ENCODE results near the gene IRAK2.

Gene IRAK2

DNA sequence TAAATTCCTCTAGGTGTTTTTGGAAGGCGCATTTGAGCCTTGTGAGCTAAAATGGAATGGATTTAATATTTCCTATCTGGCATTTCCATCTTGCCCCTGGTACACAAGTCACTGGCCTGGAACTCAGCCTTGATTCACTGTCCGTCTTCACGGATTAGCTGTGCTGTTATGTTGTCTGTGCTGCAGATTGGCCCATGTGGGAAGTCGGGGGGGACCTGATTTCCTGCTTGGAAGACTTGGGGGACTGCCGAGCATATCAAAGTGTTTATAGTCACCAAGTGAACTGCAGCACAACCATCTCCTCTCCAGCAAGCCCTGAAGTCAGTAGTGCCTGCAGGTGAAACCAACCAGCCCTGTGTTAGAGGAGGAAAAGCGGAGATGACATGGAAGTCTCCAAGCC is 115.9 kb downstream of the IRAK2 start:
- Histone ChIP-seq H3K27me3 (ENCODE audit: control insufficient read depth in 2 of 2, insufficient read depth in 2 of 2, low read length in 2 of 2) (no peaks in the 10 kb centered on the region), H3K9ac (ENCODE audit: low read depth in 1 of 2, low read length in 2 of 2) (no peak overlapping the region), H3K27ac (ENCODE audit: low read depth in 2 of 2, low read length in 2 of 2) (no peak overlapping the region), H3K9me3 (ENCODE audit: control insufficient read depth in 2 of 2, low read length in 2 of 2) (no peaks in the 10 kb centered on the region), H3K4me3 (ENCODE audit: low read length in 2 of 2) (no peak overlapping the region), H3K4me1 (ENCODE audit: control insufficient read depth in 2 of 2, insufficient read depth in 2 of 2, low read length in 2 of 2) (no peaks in the 10 kb centered on the region), H3K36me3 (ENCODE audit: control insufficient read depth in 2 of 2, insufficient read depth in 2 of 2, low read length in 2 of 2) (peaks cover 45 to 66% of the 10 kb centered on the region in 2 donors)

DNA sequence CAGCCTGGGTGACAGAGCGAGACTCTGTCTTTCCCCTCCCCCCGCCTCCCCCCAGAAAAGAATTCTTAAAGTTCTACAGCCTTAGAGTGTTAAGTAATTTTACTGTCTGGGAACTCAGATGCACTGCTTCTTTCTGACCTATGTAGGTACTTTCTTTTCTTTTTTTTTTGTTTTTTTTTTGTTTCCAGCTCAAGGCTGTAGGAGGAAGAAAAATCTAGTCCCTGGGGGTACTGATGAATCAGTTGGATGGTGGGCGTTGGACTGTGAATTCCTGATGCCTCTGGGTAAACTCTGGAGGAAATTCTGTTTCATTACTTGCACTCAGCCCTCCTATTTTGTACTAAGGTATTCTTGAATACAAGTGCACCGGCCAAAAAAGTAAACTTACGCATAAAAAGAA is 117.2 kb downstream of the IRAK2 start:
- Histone ChIP-seq H3K9me3 (ENCODE audit: control insufficient read depth in 2 of 2, low read length in 2 of 2) (no peaks in the 10 kb centered on the region), H3K4me1 (ENCODE audit: control insufficient read depth in 2 of 2, insufficient read depth in 2 of 2, low read length in 2 of 2) (no peaks in the 10 kb centered on the region), H3K9ac (ENCODE audit: low read depth in 1 of 2, low read length in 2 of 2) (no peak overlapping the region), H3K36me3 (ENCODE audit: control insufficient read depth in 2 of 2, insufficient read depth in 2 of 2, low read length in 2 of 2) (peaks cover 49 to 69% of the 10 kb centered on the region in 2 donors), H3K4me3 (ENCODE audit: low read length in 2 of 2) (no peak overlapping the region), H3K27ac (ENCODE audit: low read depth in 2 of 2, low read length in 2 of 2) (no peak overlapping the region), H3K27me3 (ENCODE audit: control insufficient read depth in 2 of 2, insufficient read depth in 2 of 2, low read length in 2 of 2) (no peaks in the 10 kb centered on the region)

DNA sequence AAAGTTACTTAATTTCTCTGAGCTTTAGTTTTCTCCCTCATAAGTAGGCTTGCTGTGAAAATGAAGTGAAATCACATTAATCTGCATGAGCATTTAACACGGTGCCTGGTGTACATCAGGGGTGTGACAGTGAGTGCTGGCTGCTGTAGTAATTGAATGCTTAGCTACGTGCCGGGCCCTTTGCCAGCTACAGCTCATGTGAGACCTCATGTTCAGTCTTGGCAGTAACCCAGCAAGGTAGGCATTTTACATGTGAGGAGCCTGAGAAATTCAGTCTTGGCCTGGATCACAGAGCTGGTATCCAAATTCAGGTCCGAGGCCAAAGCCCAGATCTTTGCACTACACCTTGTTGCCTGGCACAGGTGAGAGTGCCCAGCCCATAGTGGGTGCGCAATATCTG is 118.9 kb downstream of the IRAK2 start:
- Histone ChIP-seq H3K4me1 (ENCODE audit: control insufficient read depth in 2 of 2, insufficient read depth in 2 of 2, low read length in 2 of 2) (no peaks in the 10 kb centered on the region), H3K9ac (ENCODE audit: low read depth in 1 of 2, low read length in 2 of 2) (no peak overlapping the region), H3K4me3 (ENCODE audit: low read length in 2 of 2) (no peak overlapping the region), H3K36me3 (ENCODE audit: control insufficient read depth in 2 of 2, insufficient read depth in 2 of 2, low read length in 2 of 2) (peaks cover 44 to 65% of the 10 kb centered on the region in 2 donors), H3K27me3 (ENCODE audit: control insufficient read depth in 2 of 2, insufficient read depth in 2 of 2, low read length in 2 of 2) (no peaks in the 10 kb centered on the region), H3K27ac (ENCODE audit: low read depth in 2 of 2, low read length in 2 of 2) (no peak overlapping the region), H3K9me3 (ENCODE audit: control insufficient read depth in 2 of 2, low read length in 2 of 2) (no peaks in the 10 kb centered on the region)

DNA sequence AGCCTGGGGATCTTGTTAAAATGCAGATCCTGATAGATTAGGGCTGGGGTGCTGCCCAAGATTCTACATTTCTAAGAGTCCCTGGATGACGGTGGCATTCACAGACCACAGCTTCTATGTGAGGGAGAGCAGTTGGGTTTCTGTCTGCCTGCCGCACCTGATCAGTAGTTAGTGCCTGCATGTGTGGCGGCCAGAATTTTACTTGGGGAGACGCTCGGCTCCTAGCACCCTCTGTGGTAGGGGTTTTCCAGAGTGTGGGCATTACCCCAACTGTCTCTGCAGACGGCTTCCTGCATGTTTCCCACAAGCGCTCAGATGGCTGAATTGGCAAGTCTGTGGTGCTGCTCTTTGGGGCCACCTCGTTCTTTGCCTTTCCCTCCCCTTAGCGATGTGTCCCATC is 119.8 kb downstream of the IRAK2 start:
- Histone ChIP-seq H3K9ac (ENCODE audit: low read depth in 1 of 2, low read length in 2 of 2) (no peak overlapping the region), H3K4me3 (ENCODE audit: low read length in 2 of 2) (no peak overlapping the region), H3K36me3 (ENCODE audit: control insufficient read depth in 2 of 2, insufficient read depth in 2 of 2, low read length in 2 of 2) (peaks cover 42 to 63% of the 10 kb centered on the region in 2 donors), H3K9me3 (ENCODE audit: control insufficient read depth in 2 of 2, low read length in 2 of 2) (no peaks in the 10 kb centered on the region), H3K4me1 (ENCODE audit: control insufficient read depth in 2 of 2, insufficient read depth in 2 of 2, low read length in 2 of 2) (no peaks in the 10 kb centered on the region), H3K27me3 (ENCODE audit: control insufficient read depth in 2 of 2, insufficient read depth in 2 of 2, low read length in 2 of 2) (no peaks in the 10 kb centered on the region), H3K27ac (ENCODE audit: low read depth in 2 of 2, low read length in 2 of 2) (no peak overlapping the region)

DNA sequence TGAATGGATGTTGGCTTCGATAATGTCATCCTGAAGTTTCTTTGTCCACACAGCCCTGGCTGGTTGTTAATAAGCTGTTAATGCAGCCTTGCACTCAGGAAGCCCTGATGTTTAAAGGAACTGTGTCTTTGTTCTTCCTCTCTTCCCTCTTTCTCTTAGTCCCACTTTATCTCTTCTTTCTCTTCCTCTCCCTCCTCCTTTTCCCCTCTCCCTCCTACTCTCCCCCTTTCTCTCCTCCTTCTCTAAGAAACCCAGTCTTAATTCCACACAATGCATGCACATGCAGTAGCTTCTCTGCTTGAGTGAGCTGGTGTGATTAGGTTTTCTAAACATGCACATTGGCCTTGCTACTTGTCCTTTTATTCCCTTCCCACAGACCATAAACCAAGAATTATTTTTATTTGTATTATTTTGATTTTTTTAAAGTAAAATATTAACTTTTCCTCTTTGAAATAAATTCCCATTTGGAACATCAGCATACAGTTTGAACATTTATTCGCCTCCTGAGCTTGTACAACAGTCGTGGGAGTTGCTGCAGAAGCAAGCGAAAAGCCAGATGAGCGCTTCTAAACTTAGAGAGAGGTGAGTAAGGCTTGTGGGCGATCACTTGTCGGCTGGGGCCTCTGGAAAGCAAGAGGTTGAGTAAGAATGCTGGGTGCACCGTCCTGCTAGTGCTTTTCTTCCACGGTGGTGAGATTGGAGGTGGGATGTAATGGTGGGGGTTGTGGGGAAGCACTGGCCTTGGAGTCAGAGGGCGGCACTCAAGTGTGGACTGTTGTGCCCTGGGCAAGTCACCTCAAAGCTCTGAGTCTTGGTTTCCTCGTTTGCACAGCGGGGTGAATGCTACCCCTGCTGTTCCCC is 120.8 kb downstream of the IRAK2 start:
- H3K9me3 ChIP-seq (ENCODE audit: control insufficient read depth in 2 of 2, low read length in 2 of 2): no peaks in the 10 kb centered on the region
- no peak overlapping the region for H3K9ac ChIP-seq (ENCODE audit: low read depth in 1 of 2, low read length in 2 of 2)
- H3K27me3 ChIP-seq (ENCODE audit: control insufficient read depth in 2 of 2, insufficient read depth in 2 of 2, low read length in 2 of 2): no peaks in the 10 kb centered on the region
- H3K4me3 ChIP-seq (ENCODE audit: low read length in 2 of 2): no peak overlapping the region
- H3K36me3 ChIP-seq (ENCODE audit: control insufficient read depth in 2 of 2, insufficient read depth in 2 of 2, low read length in 2 of 2): peaks cover 33 to 53% of the 10 kb centered on the region in 2 donors
- no peaks in the 10 kb centered on the region for H3K4me1 ChIP-seq (ENCODE audit: control insufficient read depth in 2 of 2, insufficient read depth in 2 of 2, low read length in 2 of 2)
- no peak overlapping the region for H3K27ac ChIP-seq (ENCODE audit: low read depth in 2 of 2, low read length in 2 of 2)

DNA sequence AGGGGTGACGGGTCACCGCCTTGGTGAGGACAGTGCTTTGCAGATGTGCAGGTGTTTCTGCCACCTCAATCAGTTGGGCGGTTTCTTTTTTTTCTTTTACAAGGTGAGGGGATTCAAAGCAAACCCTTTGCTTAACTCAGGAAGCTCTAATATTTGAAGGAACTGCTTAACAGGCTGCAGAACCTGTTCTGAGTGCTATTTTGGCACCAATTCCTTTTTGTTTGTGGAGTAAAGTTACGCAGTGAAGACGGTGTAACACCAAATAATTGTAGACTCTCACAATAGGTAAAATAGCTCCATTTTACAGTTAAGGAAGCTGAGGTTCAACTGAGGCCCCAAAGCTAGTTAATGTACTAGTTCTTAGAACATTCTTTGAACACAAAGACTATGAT is 121.4 kb downstream of the IRAK2 start:
- Histone ChIP-seq H3K9ac (ENCODE audit: low read depth in 1 of 2, low read length in 2 of 2) (no peak overlapping the region), H3K4me3 (ENCODE audit: low read length in 2 of 2) (no peak overlapping the region), H3K27me3 (ENCODE audit: control insufficient read depth in 2 of 2, insufficient read depth in 2 of 2, low read length in 2 of 2) (no peaks in the 10 kb centered on the region), H3K9me3 (ENCODE audit: control insufficient read depth in 2 of 2, low read length in 2 of 2) (no peaks in the 10 kb centered on the region), H3K27ac (ENCODE audit: low read depth in 2 of 2, low read length in 2 of 2) (no peak overlapping the region), H3K4me1 (ENCODE audit: control insufficient read depth in 2 of 2, insufficient read depth in 2 of 2, low read length in 2 of 2) (no peaks in the 10 kb centered on the region), H3K36me3 (ENCODE audit: control insufficient read depth in 2 of 2, insufficient read depth in 2 of 2, low read length in 2 of 2) (peaks cover 27 to 49% of the 10 kb centered on the region in 2 donors)

DNA sequence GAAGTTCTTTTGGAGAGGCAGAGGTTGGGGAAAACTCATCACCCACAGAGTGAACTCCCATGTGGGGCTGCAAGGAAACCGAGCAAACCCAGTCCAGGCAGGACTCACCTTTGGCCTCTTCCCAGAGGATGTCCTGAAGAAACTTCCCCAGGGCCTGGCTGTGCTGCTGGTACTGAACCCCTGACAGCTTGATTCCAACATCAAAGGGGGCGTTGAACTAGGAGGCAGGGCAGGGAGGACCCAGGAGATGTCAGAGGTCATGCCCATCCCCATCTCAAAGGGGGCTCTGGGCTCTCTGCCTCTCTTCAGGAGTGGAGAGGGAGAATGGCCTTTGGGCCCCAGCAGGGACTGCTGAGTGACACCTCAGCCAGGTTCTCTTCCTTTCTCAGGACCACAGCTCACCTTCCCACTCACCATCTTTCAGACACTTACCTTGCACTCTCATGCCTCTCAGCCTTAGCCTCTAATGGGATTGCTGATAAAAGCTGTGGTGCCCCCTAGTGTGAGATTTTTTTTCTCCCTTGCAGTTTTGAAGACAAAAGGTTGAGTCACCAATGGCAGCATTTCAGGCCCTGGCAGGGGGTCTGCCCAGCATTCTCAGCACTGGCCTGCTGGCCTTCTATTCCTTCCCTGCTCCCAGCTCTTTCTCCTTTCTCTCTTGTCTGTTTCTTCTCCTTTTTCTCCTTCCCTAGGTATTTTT is 122.0 kb downstream of the IRAK2 start:
- Histone ChIP-seq H3K9ac (ENCODE audit: low read depth in 1 of 2, low read length in 2 of 2) (no peak overlapping the region), H3K27me3 (ENCODE audit: control insufficient read depth in 2 of 2, insufficient read depth in 2 of 2, low read length in 2 of 2) (no peaks in the 10 kb centered on the region), H3K9me3 (ENCODE audit: control insufficient read depth in 2 of 2, low read length in 2 of 2) (no peaks in the 10 kb centered on the region), H3K27ac (ENCODE audit: low read depth in 2 of 2, low read length in 2 of 2) (no peak overlapping the region), H3K36me3 (ENCODE audit: control insufficient read depth in 2 of 2, insufficient read depth in 2 of 2, low read length in 2 of 2) (peaks cover 27 to 49% of the 10 kb centered on the region in 2 donors), H3K4me1 (ENCODE audit: control insufficient read depth in 2 of 2, insufficient read depth in 2 of 2, low read length in 2 of 2) (no peaks in the 10 kb centered on the region), H3K4me3 (ENCODE audit: low read length in 2 of 2) (no peak overlapping the region)

DNA sequence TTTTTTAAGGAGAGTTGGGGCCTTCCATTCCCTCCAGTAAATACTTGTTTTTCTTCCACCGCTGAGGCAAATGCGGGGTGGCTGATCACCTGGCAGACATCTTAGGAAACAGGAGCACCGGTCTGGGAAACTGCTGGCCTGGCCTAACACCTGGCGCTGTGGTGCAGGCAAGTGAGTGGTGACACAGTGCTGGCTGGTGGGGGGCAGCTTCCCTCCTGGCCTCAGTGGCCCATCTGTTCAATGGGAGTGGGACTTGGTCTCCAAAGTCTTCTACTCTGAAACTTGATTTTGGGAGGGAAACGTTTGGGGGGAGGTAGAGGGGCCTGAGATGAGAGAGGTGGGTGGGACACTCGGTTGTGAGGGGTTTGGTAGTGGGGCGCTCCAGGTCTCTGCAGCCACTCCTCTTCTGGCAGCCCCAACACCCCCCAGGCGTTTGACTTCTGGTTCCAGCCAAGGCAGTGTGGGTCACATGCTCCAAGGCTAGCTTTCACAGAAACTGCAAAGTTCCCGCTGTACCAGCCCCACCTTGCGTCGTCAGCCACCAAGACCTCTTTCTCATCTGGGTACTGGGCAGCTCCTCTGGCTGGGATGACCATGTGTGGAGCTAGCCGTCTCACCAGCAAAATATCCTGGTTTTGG is 123.3 kb downstream of the IRAK2 start:
- Histone ChIP-seq H3K9ac (ENCODE audit: low read depth in 1 of 2, low read length in 2 of 2) (no peak overlapping the region), H3K9me3 (ENCODE audit: control insufficient read depth in 2 of 2, low read length in 2 of 2) (no peaks in the 10 kb centered on the region), H3K27ac (ENCODE audit: low read depth in 2 of 2, low read length in 2 of 2) (no peak overlapping the region), H3K4me1 (ENCODE audit: control insufficient read depth in 2 of 2, insufficient read depth in 2 of 2, low read length in 2 of 2) (no peaks in the 10 kb centered on the region), H3K4me3 (ENCODE audit: low read length in 2 of 2) (no peak overlapping the region), H3K36me3 (ENCODE audit: control insufficient read depth in 2 of 2, insufficient read depth in 2 of 2, low read length in 2 of 2) (peaks cover 27 to 47% of the 10 kb centered on the region in 2 donors), H3K27me3 (ENCODE audit: control insufficient read depth in 2 of 2, insufficient read depth in 2 of 2, low read length in 2 of 2) (no peaks in the 10 kb centered on the region)

DNA sequence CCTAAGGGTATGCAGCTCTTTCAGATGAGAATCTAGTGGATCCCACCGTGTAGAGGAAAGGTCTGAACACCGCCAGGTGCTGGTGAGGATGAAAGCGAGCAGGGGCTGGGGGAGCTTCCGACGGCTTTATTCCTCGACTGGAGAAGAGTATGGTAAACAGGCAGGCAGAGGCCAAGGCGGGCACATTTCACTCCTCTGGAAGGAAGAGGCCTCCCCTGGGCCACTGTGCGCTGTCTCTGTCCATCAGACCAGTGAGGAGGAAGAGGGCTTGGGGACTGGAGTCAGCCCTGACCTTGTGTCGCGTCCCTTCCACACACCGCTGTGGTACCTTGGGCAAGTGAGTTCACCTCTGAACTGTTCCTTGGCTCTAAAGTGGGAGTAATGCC is 123.8 kb downstream of the IRAK2 start:
- H3K4me3 ChIP-seq (ENCODE audit: low read length in 2 of 2): no peak overlapping the region
- H3K4me1 ChIP-seq (ENCODE audit: control insufficient read depth in 2 of 2, insufficient read depth in 2 of 2, low read length in 2 of 2): no peaks in the 10 kb centered on the region
- peaks cover 24 to 42% of the 10 kb centered on the region in 2 donors for H3K36me3 ChIP-seq (ENCODE audit: control insufficient read depth in 2 of 2, insufficient read depth in 2 of 2, low read length in 2 of 2)
- H3K9ac ChIP-seq (ENCODE audit: low read depth in 1 of 2, low read length in 2 of 2): no peak overlapping the region
- H3K27ac ChIP-seq (ENCODE audit: low read depth in 2 of 2, low read length in 2 of 2): no peak overlapping the region
- no peaks in the 10 kb centered on the region for H3K27me3 ChIP-seq (ENCODE audit: control insufficient read depth in 2 of 2, insufficient read depth in 2 of 2, low read length in 2 of 2)
- H3K9me3 ChIP-seq (ENCODE audit: control insufficient read depth in 2 of 2, low read length in 2 of 2): no peaks in the 10 kb centered on the region

DNA sequence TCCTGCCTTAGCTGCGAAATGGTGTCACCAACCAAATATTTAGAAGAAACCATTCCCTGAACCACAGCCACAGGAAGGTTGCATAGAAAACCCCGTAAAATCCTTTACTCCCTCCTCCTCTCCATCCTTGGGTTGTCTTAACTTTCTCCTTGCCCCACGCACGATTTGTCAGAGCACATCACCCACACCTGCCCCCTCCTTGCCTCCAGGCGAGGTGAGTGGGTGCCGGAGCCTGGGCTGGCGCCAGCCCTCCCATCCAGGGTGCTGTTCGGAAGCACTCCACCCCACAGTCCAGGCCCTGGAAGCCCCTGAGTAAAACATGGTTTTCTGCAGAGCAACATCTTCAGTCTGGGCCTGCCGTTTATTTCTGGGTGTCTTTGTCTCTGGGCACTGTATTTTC is 124.4 kb downstream of the IRAK2 start:
- no peak overlapping the region for H3K4me3 ChIP-seq (ENCODE audit: low read length in 2 of 2)
- peaks cover 21 to 39% of the 10 kb centered on the region in 2 donors for H3K36me3 ChIP-seq (ENCODE audit: control insufficient read depth in 2 of 2, insufficient read depth in 2 of 2, low read length in 2 of 2)
- no peak overlapping the region for H3K9ac ChIP-seq (ENCODE audit: low read depth in 1 of 2, low read length in 2 of 2)
- no peaks in the 10 kb centered on the region for H3K27me3 ChIP-seq (ENCODE audit: control insufficient read depth in 2 of 2, insufficient read depth in 2 of 2, low read length in 2 of 2)
- H3K27ac ChIP-seq (ENCODE audit: low read depth in 2 of 2, low read length in 2 of 2): no peak overlapping the region
- H3K4me1 ChIP-seq (ENCODE audit: control insufficient read depth in 2 of 2, insufficient read depth in 2 of 2, low read length in 2 of 2): no peaks in the 10 kb centered on the region
- no peaks in the 10 kb centered on the region for H3K9me3 ChIP-seq (ENCODE audit: control insufficient read depth in 2 of 2, low read length in 2 of 2)
